Astrocyte of the spinal cord (primary cell): ENCODE data around the gene SORCS2.

Experiments
- DNase-seq: peaks from one replicate; pipeline ENCODE4 v3.0.0; 2011; ENCODE audit warnings: low read depth, low spot score
- H3K4me3 ChIP-seq: 2 replicates; pipeline ENCODE4 v1.5.1; 2011; ENCODE audit warnings: low read depth, mild to moderate bottlenecking, low read length, moderate library complexity
- in situ Hi-C: cut with HindIII; loops from 2 replicates; pipeline ENCODE4 v1.10.0; 2017; ENCODE audit warnings: low sequenced_read_pairs
- TF ChIP-seq, protein P1 (sequence below): IDR thresholded peaks from 2 replicates; pipeline ENCODE4 v1.5.1; 2012; ENCODE audit warnings: low read depth, mild to moderate bottlenecking, low read length, inconsistent platforms

SORCS2 gene

DNA sequence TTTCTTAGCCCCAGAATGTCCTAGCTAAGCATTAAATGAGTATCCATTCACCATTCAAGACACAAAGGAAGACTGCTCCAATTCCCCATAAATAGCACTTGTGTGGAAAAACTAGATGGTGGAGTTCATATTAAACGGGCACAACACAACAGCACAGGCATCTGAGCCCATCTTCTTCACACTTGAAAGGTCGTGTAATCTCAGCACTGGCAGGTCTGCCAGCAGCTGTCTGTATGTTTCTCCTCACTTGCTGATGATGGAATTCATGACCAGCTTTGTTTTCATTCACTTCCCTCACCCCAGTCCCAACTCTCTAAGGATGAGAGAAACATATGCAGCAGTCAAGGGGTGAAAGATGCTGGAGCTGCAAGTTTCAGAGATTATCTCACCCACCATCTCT is 598.7 kb downstream of the SORCS2 start:
- no peak for DNase-seq
- in situ Hi-C loops = no loop called here

More for the DNA sequence above, 598.7 kb downstream of the SORCS2 start:
- no peak overlapping the region for H3K4me3 ChIP-seq
- TF ChIP-seq, protein P1, sequence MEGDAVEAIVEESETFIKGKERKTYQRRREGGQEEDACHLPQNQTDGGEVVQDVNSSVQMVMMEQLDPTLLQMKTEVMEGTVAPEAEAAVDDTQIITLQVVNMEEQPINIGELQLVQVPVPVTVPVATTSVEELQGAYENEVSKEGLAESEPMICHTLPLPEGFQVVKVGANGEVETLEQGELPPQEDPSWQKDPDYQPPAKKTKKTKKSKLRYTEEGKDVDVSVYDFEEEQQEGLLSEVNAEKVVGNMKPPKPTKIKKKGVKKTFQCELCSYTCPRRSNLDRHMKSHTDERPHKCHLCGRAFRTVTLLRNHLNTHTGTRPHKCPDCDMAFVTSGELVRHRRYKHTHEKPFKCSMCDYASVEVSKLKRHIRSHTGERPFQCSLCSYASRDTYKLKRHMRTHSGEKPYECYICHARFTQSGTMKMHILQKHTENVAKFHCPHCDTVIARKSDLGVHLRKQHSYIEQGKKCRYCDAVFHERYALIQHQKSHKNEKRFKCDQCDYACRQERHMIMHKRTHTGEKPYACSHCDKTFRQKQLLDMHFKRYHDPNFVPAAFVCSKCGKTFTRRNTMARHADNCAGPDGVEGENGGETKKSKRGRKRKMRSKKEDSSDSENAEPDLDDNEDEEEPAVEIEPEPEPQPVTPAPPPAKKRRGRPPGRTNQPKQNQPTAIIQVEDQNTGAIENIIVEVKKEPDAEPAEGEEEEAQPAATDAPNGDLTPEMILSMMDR = no peak
